ENCODE measurements around the gene MYCBPAP. TPM values are rescaled to one million over a fixed set of nuclear protein-coding genes. Genes with fewer than 3 reads are reported as not detected.

MYCBPAP gene
- polyA plus RNA-seq, 1 donor: 0.52 TPM

GRCh38 chr17:50571681-50572080 lies 63.4 kb downstream of the MYCBPAP start:
- DNase-seq (ENCODE audit: low read depth): no peak

GRCh38 chr17:50572541-50572940 lies 64.3 kb downstream of the MYCBPAP start:
- no peak for DNase-seq (ENCODE audit: low read depth)

GRCh38 chr17:50573866-50574611 lies 65.8 kb downstream of the MYCBPAP start:
- DNase-seq (ENCODE audit: low read depth): no peak

GRCh38 chr17:50575581-50576210 lies 67.5 kb downstream of the MYCBPAP start:
- no peak for DNase-seq (ENCODE audit: low read depth)

- no peak for DNase-seq (ENCODE audit: low read depth)
Measured at GRCh38 chr17:50576864-50577263, 68.6 kb downstream of the MYCBPAP start.

GRCh38 chr17:50577451-50577954 lies 69.3 kb downstream of the MYCBPAP start:
- no peak for DNase-seq (ENCODE audit: low read depth)

- no peak for DNase-seq (ENCODE audit: low read depth)
Measured at GRCh38 chr17:50578173-50578572, 69.9 kb downstream of the MYCBPAP start.

- no peak for DNase-seq (ENCODE audit: low read depth)
Measured at GRCh38 chr17:50579399-50579798, 71.2 kb downstream of the MYCBPAP start.

- DNase-seq (ENCODE audit: low read depth): no peak
Measured at GRCh38 chr17:50580646-50581045, 72.4 kb downstream of the MYCBPAP start.

Other genes with a start within 250 kb of the MYCBPAP start
- 0.76 TPM for gene TMEM92, start 234.0 kb upstream of the MYCBPAP start, polyA plus RNA-seq (ENCODE audit: insufficient read length)
- 26.2 TPM for gene XYLT2, start 162.3 kb upstream of the MYCBPAP start, polyA plus RNA-seq (ENCODE audit: insufficient read length)
- 52.8 TPM for gene MRPL27, start 135.3 kb upstream of the MYCBPAP start, polyA plus RNA-seq (ENCODE audit: insufficient read length)
- gene EME1, start 135.2 kb upstream of the MYCBPAP start, polyA plus RNA-seq (ENCODE audit: insufficient read length): 4.8 TPM
- gene LRRC59, start 110.9 kb upstream of the MYCBPAP start, polyA plus RNA-seq (ENCODE audit: insufficient read length): 44.4 TPM
- gene ACSF2, start 82.2 kb upstream of the MYCBPAP start, polyA plus RNA-seq (ENCODE audit: insufficient read length): 62.3 TPM
- 4.0 TPM for gene CHAD, start 39.6 kb upstream of the MYCBPAP start, polyA plus RNA-seq (ENCODE audit: insufficient read length)
- gene RSAD1, start 29.6 kb upstream of the MYCBPAP start, polyA plus RNA-seq (ENCODE audit: insufficient read length): 37.3 TPM
- 0.97 TPM for gene EPN3, start 24.3 kb downstream of the MYCBPAP start, polyA plus RNA-seq (ENCODE audit: insufficient read length)
- 24.3 TPM for gene SPATA20, start 38.7 kb downstream of the MYCBPAP start, polyA plus RNA-seq (ENCODE audit: insufficient read length)
- 6.6 TPM for gene CACNA1G, start 52.3 kb downstream of the MYCBPAP start, polyA plus RNA-seq (ENCODE audit: insufficient read length)
- 0.39 TPM for gene ABCC3, start 126.4 kb downstream of the MYCBPAP start, polyA plus RNA-seq (ENCODE audit: insufficient read length)
- 44.4 TPM for gene ANKRD40, start 199.5 kb downstream of the MYCBPAP start, polyA plus RNA-seq (ENCODE audit: insufficient read length)
- 299 TPM for gene LUC7L3, start 211.2 kb downstream of the MYCBPAP start, polyA plus RNA-seq (ENCODE audit: insufficient read length)